H1 (cell line): ENCODE results near the gene CCDC93. TPM values are rescaled to one million over a fixed set of nuclear protein-coding genes. Genes with fewer than 3 reads are reported as not detected.

Experiments
- CTCF ChIA-PET: fragments of 300-600 bp; sonication (Branson Sonifier 250); formaldehyde crosslinking; loops from one replicate; lab custom pipeline; 2021; ENCODE audit not compliant: partially characterized antibody; lab: Charles Lee
- POLR2A ChIA-PET: fragments of 300-600 bp; sonication (Branson Sonifier 250); formaldehyde crosslinking; loops from one replicate; lab custom pipeline; 2021; ENCODE audit warnings: inconsistent platforms; ENCODE audit not compliant: partially characterized antibody; lab: Charles Lee
- DNase-seq, 2 experiments: peaks; one replicate each; pipeline versions ENCODE4 v3.0.0 to v3.0.0-alpha.2; 2010 to 2022; ENCODE audit warnings: low spot score in 2 of 2, low read depth in 1 of 2, mixed read lengths in 1 of 2
- FAIRE-seq: peaks from 2 replicates; lab custom pipeline; 2011; peaks lifted over from hg19 to GRCh38; lab: Jason Lieb, UNC
- H2AFZ ChIP-seq: 2 replicates; pipeline ENCODE4 v1.8.1; 2012; ENCODE audit warnings: low read length, inconsistent platforms
- H2AK5ac ChIP-seq: 2 replicates; pipeline ENCODE4 v1.6.1; 2013; ENCODE audit warnings: low read depth, low read length
- H2BK120ac ChIP-seq: replicated peaks from 2 replicates; pipeline ENCODE3; 2013; ENCODE audit warnings: low read depth, low read length, inconsistent platforms
- H2BK12ac ChIP-seq: 2 replicates; pipeline ENCODE4 v1.6.1; 2013; ENCODE audit warnings: low read depth, low read length
- H2BK15ac ChIP-seq: 2 replicates; pipeline ENCODE4 v1.6.1; 2013; ENCODE audit warnings: low read length
- H2BK20ac ChIP-seq: 2 replicates; pipeline ENCODE4 v1.6.1; 2013; ENCODE audit warnings: low read length
- H2BK5ac ChIP-seq: 2 replicates; pipeline ENCODE4 v1.6.1; 2013; ENCODE audit warnings: low read depth, low read length
- H3K14ac ChIP-seq: 2 replicates; pipeline ENCODE4 v1.6.1; 2013; ENCODE audit warnings: inconsistent platforms; ENCODE audit not compliant: insufficient read length
- H3K18ac ChIP-seq: 2 replicates; pipeline ENCODE4 v1.6.1; 2013; ENCODE audit warnings: low read length; ENCODE audit errors: extremely low read depth
- H3K23ac ChIP-seq: 2 replicates; pipeline ENCODE4 v1.6.1; 2013; ENCODE audit warnings: inconsistent platforms; ENCODE audit not compliant: insufficient read length
- H3K23me2 ChIP-seq: 2 replicates; pipeline ENCODE4 v1.6.1; 2013; ENCODE audit warnings: low read depth, low read length
- H3K27ac ChIP-seq: 2 replicates; pipeline ENCODE4 v1.6.1; 2011; ENCODE audit warnings: low read depth, low read length, inconsistent platforms
- H3K27me3 ChIP-seq, 4 experiments: replicated peaks in 1 of 4; 1 replicate in 1 of 4; 2 replicates in 3 of 4; pipeline versions ENCODE4 v1.6.1 to v1.8.1; 2011 to 2013; ENCODE audit warnings: low read length in 3 of 4, mild to moderate bottlenecking in 3 of 4, inconsistent platforms in 2 of 4, mixed read lengths in 2 of 4, moderate library complexity in 1 of 4; ENCODE audit not compliant: control insufficient read depth in 3 of 4, insufficient read depth in 3 of 4; ENCODE audit errors: extremely low read depth in 1 of 4
- H3K36me3 ChIP-seq, 4 experiments: 2 replicates each; pipeline versions ENCODE4 v1.6.1 to v1.8.1; 2011 to 2013; ENCODE audit warnings: mild to moderate bottlenecking in 4 of 4, low read length in 3 of 4, moderate library complexity in 2 of 4, control low read depth in 1 of 4, inconsistent platforms in 1 of 4; ENCODE audit not compliant: insufficient read depth in 4 of 4, control insufficient read depth in 2 of 4
- H3K4ac ChIP-seq: replicated peaks from 2 replicates; pipeline ENCODE3; 2013; ENCODE audit warnings: low read length, low read depth, mixed read lengths, inconsistent platforms; ENCODE audit not compliant: insufficient read length
- H3K4me1 ChIP-seq, 4 experiments: replicated peaks in 1 of 4; 1 replicate in 1 of 4; 2 replicates in 3 of 4; pipeline versions ENCODE4 v1.6.1 to v1.8.1; 2011 to 2013; ENCODE audit warnings: low read length in 3 of 4, inconsistent platforms in 2 of 4, mixed read lengths in 1 of 4; ENCODE audit not compliant: insufficient read depth in 4 of 4, control insufficient read depth in 3 of 4
- H3K4me2 ChIP-seq, 2 experiments: 2 replicates each; pipeline versions ENCODE4 v1.6.1 to v1.8.1; 2011 to 2013; ENCODE audit warnings: low read depth in 2 of 2, low read length in 2 of 2, control low read depth in 1 of 2, inconsistent platforms in 1 of 2, mild to moderate bottlenecking in 1 of 2; ENCODE audit not compliant: insufficient read depth in 1 of 2
- H3K4me3 ChIP-seq, 4 experiments: fragments of 200-600, 300-600 bp in 1 of 4; sonication (generic), shearing (Covaris generic), sonication (Bioruptor Twin) in 1 of 4; 2 replicates each; pipeline versions ENCODE4 v1.5.1 to v1.8.1; 2011 to 2016; ENCODE audit warnings: low read length in 4 of 4, low read depth in 3 of 4, control low read depth in 2 of 4, inconsistent platforms in 2 of 4, mild to moderate bottlenecking in 2 of 4, mixed read lengths in 1 of 4, moderate library complexity in 1 of 4; ENCODE audit not compliant: insufficient read depth in 2 of 4; ENCODE audit errors: extremely low read depth in 1 of 4
- H3K56ac ChIP-seq: replicated peaks from 2 replicates; pipeline ENCODE3; 2013; ENCODE audit warnings: low read depth, mild to moderate bottlenecking, mixed read lengths, low read length, inconsistent platforms; ENCODE audit not compliant: insufficient read length
- H3K79me1 ChIP-seq: 2 replicates; pipeline ENCODE4 v1.6.1; 2013; ENCODE audit warnings: low read depth, low read length, control low read depth
- H3K79me2 ChIP-seq, 2 experiments: 2 replicates each; pipeline versions ENCODE4 v1.6.1 to v1.8.1; 2012 to 2013; ENCODE audit warnings: low read length in 2 of 2, mild to moderate bottlenecking in 2 of 2, inconsistent platforms in 1 of 2; ENCODE audit not compliant: insufficient read depth in 2 of 2, control insufficient read depth in 1 of 2
- H3K9ac ChIP-seq, 4 experiments: replicated peaks in 1 of 4; 1 replicate in 1 of 4; 2 replicates in 3 of 4; pipeline versions ENCODE4 v1.6.1 to v1.8.1; 2011 to 2013; ENCODE audit warnings: low read depth in 3 of 4, low read length in 3 of 4, control low read depth in 2 of 4, mild to moderate bottlenecking in 2 of 4, moderate library complexity in 2 of 4, inconsistent platforms in 1 of 4; ENCODE audit errors: extremely low read depth in 1 of 4
- H3K9me3 ChIP-seq, 2 experiments: 2 replicates each; pipeline versions ENCODE4 v1.6.1 to v1.8.1; 2012 to 2013; ENCODE audit warnings: mild to moderate bottlenecking in 2 of 2, moderate library complexity in 2 of 2, control low read depth in 1 of 2, inconsistent platforms in 1 of 2, low read depth in 1 of 2, low read length in 1 of 2, mixed read lengths in 1 of 2; ENCODE audit not compliant: insufficient read depth in 2 of 2
- H4K20me1 ChIP-seq, 2 experiments: replicated peaks in 1 of 2; 2 replicates each; pipeline versions ENCODE3 to v1.8.1; 2011 to 2013; ENCODE audit warnings: inconsistent platforms in 2 of 2, low read length in 2 of 2, mild to moderate bottlenecking in 1 of 2; ENCODE audit not compliant: insufficient read depth in 2 of 2, control insufficient read depth in 1 of 2
- H4K5ac ChIP-seq: 2 replicates; pipeline ENCODE4 v1.6.1; 2013; ENCODE audit warnings: low read length, low read depth, mixed read lengths, inconsistent platforms; ENCODE audit not compliant: insufficient read length
- H4K8ac ChIP-seq: 2 replicates; pipeline ENCODE4 v1.8.0; 2013; ENCODE audit warnings: mild to moderate bottlenecking, moderate library complexity, low read length, inconsistent platforms; ENCODE audit not compliant: insufficient read depth; ENCODE audit errors: extremely low read depth
- H4K91ac ChIP-seq: replicated peaks from 2 replicates; pipeline ENCODE3; 2013; ENCODE audit warnings: low read length, mixed read lengths, inconsistent platforms; ENCODE audit not compliant: insufficient read length
- CBX5 ChIP-seq: fragments of 300-800, 300-1000 bp; sonication (generic); IDR thresholded peaks from 2 replicates; pipeline ENCODE4 v1.7.1; 2016; ENCODE audit warnings: antibody characterized with exemption, low read length, low read depth
- RAD21 ChIP-seq, 2 experiments: IDR thresholded peaks in 1 of 2; conservative IDR thresholded peaks in 1 of 2; 2 replicates each; pipeline ENCODE4 v1.6.1; 2011; ENCODE audit warnings: low read depth in 2 of 2, low read length in 2 of 2, improper control_type of control experiment in 1 of 2, inconsistent platforms in 1 of 2, mild to moderate bottlenecking in 1 of 2, moderate library complexity in 1 of 2
- RNF2 ChIP-seq: fragments of 200-900, 300-1000 bp; sonication (generic); IDR thresholded peaks from 2 replicates; pipeline ENCODE4 v1.7.1; 2016; ENCODE audit warnings: borderline replicate concordance, low read depth, mild to moderate bottlenecking, antibody characterized with exemption, low read length; ENCODE audit not compliant: poor library complexity, severe bottlenecking; ENCODE audit errors: missing control alignments
- TCF12 ChIP-seq: IDR thresholded peaks from 2 replicates; pipeline ENCODE4 v1.6.1; 2011; ENCODE audit warnings: low read depth, mild to moderate bottlenecking, low read length
- WGBS, 2 experiments: shearing (Covaris generic) in 1 of 2; methylation state at CpG; one replicate each; pipeline versions ENCODE4 v1.1.6 to v1.1.7; 2013 to 2015; ENCODE audit warnings: low lambda C conversion rate in 2 of 2, mixed read lengths in 2 of 2, inconsistent platforms in 1 of 2, low coverage in 1 of 2, missing lambda C conversion rate in 1 of 2; ENCODE audit not compliant: insufficient replicate concordance in 2 of 2, insufficient coverage in 1 of 2, insufficient read length in 1 of 2; ENCODE audit errors: extremely low coverage in 1 of 2, missing lambda C conversion rate in 1 of 2; 5-methylcytosine and 5-hydroxymethylcytosine counted together
- polyA plus RNA-seq, 7 experiments: library from polyadenylated mRNA; depleted of rRNA in 3 of 7; stranded (reverse) in 5 of 7; unstranded in 2 of 7; fragments of >200 nt in 5 of 7; fragments of 200-250 nt in 2 of 7; gene quantifications; 1 replicate in 5 of 7; 2 replicates in 1 of 7; 4 replicates in 1 of 7; pipeline versions ENCODE4 v1.2.1 to v1.2.3, GENCODE V29; 2011 to 2013; ENCODE audit warnings: missing spikeins in 2 of 7, mixed read lengths in 2 of 7
- total RNA-seq: library from RNA; stranded (reverse); fragmentation: NEBNext Ultra II Directional; extraction: Animal tissue kit (Norgen Biotek cat#: 25700); gene quantifications from 2 replicates; pipeline ENCODE4 v1.2.1, GENCODE V29; 2021
- TF ChIP-seq, protein P1 (sequence below): IDR thresholded peaks from 2 replicates; pipeline ENCODE4 v1.6.1; 2011; ENCODE audit warnings: low read depth, mild to moderate bottlenecking, low read length; ENCODE audit not compliant: insufficient read depth
- TF ChIP-seq, protein P2 (sequence below), 3 experiments: IDR thresholded peaks; 1 replicate in 2 of 3; 2 replicates in 1 of 3; pipeline versions ENCODE4 v1.5.1 to v1.6.1; 2011; ENCODE audit warnings: low read length in 3 of 3, mild to moderate bottlenecking in 3 of 3, inconsistent platforms in 2 of 3, low read depth in 1 of 3, moderate library complexity in 1 of 3; ENCODE audit not compliant: insufficient read depth in 1 of 3; ENCODE audit errors: control extremely low read depth in 1 of 3

CCDC93 gene
- total and polyA plus RNA-seq, 2 of the 8 experiments (the other 6 are each of a cell fraction or from before 2014, with no cell fraction given) = 5.5 to 18.0 TPM

DNA sequence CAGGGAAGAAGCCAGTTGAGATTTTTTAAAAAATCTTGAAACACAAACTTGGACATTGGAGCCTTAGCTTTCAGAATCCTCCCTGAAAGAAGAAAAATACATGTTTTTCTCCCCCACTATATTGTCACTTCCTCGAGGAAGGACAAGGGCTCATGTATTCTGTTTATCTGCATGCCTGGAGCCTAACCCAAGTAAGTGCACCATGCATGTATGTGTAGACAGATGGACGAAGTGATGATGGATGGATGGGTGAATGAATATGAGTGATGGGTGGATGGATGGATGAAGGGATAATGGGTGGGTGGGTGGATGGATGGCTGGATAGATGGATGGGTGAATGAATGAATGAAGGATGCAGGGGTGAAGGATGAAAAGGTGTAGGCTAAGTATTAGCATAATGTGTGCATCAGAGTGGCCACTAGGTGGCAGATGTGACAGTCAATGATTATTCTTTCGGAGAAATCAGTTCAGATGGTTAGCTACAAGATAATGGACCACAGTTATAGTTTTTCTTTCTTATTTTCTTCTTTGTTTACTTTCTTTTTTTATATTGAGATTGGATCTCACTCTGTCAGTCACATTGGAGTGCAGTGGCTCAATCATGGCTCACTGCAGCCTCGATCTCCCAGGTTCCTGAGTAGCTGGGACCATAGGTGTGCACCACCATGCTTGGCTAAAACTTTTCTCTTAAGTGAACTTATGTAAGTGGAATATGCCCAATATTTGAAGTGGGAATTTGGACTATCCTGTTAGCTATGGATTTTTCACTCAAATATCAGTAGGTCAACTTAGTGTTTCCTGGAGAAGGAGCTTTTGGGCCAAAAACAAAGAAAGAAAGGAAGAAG is 18.5 kb upstream of the CCDC93 start:
- Histone ChIP-seq H4K91ac (no peak overlapping the region), H3K27ac (no peak overlapping the region), H3K56ac (no peak overlapping the region), H2AFZ (no peak overlapping the region), H3K79me2 (no peaks in the 10 kb centered on the region), H3K23me2 (peaks cover 2% of the 10 kb centered on the region; the same call in 1 of the 2 replicates), H3K4me2 (no peak overlapping the region), H3K9ac (no peak overlapping the region), H3K4me3 (no peak overlapping the region), H2BK20ac (no peak overlapping the region), H3K27me3 (peaks cover 0 to 1% (median 0%) of the 10 kb centered on the region in 4 experiments; a peak in 1 of 7 replicates), H3K36me3 (no peaks in the 10 kb centered on the region), H3K14ac (no peak overlapping the region), H4K8ac (no peak overlapping the region), H2AK5ac (no peak overlapping the region), H3K4me1 (peaks cover 0 to 8% (median 1%) of the 10 kb centered on the region in 4 experiments; a peak in 2 of 7 replicates), H2BK15ac (no peak overlapping the region), H3K23ac (no peak overlapping the region), H4K20me1 (no peaks in the 10 kb centered on the region), H4K5ac (no peak overlapping the region)
- WGBS, 2 experiments = 57% methylated on average over 4 of the region's 4 CpGs; no CpG with 5 or more reads in 1 of the 2 experiments
- FAIRE-seq (peak; percentile 81), DNase-seq (peak in 1 of 2 experiments; percentile 52)
- POLR2A ChIA-PET = no interaction called here
- TF ChIP-seq CBX5 = no peak
- peak; percentile 43 to 55 for TF ChIP-seq RAD21 (IDR thresholded peaks at IDR 0.05 in 1 of 2, conservative IDR thresholded peaks at IDR 0.05 in 1 of 2; ENCODE audit: low read depth in 2 of 2, low read length in 2 of 2)
- TF ChIP-seq RNF2 = no peak
- no peak for TF ChIP-seq TCF12
- TF ChIP-seq, protein P1, sequence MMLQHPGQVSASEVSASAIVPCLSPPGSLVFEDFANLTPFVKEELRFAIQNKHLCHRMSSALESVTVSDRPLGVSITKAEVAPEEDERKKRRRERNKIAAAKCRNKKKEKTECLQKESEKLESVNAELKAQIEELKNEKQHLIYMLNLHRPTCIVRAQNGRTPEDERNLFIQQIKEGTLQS = no peak
- TF ChIP-seq, protein P2, sequence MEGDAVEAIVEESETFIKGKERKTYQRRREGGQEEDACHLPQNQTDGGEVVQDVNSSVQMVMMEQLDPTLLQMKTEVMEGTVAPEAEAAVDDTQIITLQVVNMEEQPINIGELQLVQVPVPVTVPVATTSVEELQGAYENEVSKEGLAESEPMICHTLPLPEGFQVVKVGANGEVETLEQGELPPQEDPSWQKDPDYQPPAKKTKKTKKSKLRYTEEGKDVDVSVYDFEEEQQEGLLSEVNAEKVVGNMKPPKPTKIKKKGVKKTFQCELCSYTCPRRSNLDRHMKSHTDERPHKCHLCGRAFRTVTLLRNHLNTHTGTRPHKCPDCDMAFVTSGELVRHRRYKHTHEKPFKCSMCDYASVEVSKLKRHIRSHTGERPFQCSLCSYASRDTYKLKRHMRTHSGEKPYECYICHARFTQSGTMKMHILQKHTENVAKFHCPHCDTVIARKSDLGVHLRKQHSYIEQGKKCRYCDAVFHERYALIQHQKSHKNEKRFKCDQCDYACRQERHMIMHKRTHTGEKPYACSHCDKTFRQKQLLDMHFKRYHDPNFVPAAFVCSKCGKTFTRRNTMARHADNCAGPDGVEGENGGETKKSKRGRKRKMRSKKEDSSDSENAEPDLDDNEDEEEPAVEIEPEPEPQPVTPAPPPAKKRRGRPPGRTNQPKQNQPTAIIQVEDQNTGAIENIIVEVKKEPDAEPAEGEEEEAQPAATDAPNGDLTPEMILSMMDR (IDR thresholded peaks at IDR 0.05; ENCODE audit: control extremely low read depth in 1 of 3, insufficient read depth in 1 of 3, low read depth in 1 of 3, low read length in 3 of 3) = peak in 2 of 3 experiments; percentile 55 to 83; a peak in 3 of 4 replicates
- TF ChIP-seq, all 59 proteins: peak for 2
- CTCF ChIA-PET = interaction anchor here (0.6 to 1.9 kb wide), 29 partner anchors 9 to 1729 kb away, joined by 3 to 15 read pairs (median 3); partner anchors contain the start of gene CCDC93
- Histone ChIP-seq H3K4ac (no peak overlapping the region), H2BK5ac (no peak overlapping the region), H3K18ac (no peak overlapping the region), H2BK12ac (no peak overlapping the region), H2BK120ac (no peak overlapping the region), H3K9me3 (no peaks in the 10 kb centered on the region; a peak in 1 of 4 replicates), H3K79me1 (no peaks in the 10 kb centered on the region)
